ENCODE results near the gene LRCH1.

Gene LRCH1

DNA sequence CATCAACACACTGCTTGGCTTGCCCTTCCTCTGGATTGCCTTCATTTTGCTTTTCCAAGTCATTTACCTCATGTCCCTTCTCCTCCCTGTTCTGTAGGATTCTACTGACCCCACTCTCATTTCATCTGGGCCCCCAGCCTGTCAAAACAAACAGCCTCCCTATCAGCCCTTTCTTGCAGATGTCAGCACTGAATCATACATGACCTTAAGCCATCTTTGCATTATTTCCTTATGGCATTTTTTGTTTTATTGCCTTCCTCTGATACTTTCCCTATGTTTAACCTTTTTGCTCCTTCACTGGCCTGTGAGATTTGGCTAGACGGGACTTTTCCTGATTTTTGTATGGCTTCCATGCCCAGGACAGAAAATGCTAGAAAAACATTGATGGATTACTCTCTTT is 8.7 kb downstream of the LRCH1 start:
- no peak for DNase-seq (ENCODE audit: low read depth in 2 of 2)

DNA sequence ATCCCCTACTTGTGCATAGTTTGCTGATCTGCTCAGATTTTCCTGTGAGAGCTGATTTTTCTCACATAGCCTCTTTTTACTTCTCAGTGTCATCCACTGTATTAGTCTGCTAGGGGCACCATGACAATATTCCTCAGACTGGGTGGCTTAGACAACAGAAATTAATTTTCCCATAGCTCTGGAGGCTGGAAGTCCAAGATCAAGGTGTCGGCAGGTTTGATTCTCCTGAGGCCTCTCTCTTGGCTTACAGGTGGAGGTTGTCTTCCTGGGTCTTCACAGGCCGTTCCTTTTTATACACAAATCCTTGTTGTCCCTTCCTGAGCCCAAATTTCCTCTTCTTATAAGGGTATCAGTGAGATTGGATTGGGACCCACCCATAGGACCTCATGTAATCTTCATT is 9.2 kb downstream of the LRCH1 start:
- DNase-seq (ENCODE audit: low read depth in 2 of 2) = no peak

DNA sequence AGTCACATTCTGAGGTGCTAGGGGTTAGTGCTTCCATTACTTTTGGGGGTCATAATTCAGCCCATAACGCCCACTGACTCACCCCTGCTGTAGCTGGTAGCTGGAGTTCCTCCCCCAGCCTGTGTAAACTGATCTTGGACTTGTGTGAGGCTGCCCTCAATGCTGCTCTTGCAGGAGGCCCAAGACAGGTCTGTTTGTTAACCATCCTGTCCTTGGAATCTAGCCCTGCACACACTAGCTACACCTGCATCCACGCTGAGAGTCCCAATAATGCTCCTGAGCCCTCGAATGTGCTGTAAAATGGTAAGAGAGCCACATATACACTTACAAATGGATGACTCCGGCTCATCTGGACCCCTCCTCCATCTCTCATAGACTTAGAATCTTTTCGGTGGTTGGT is 9.6 kb downstream of the LRCH1 start:
- no peak for DNase-seq (ENCODE audit: low read depth in 2 of 2)

DNA sequence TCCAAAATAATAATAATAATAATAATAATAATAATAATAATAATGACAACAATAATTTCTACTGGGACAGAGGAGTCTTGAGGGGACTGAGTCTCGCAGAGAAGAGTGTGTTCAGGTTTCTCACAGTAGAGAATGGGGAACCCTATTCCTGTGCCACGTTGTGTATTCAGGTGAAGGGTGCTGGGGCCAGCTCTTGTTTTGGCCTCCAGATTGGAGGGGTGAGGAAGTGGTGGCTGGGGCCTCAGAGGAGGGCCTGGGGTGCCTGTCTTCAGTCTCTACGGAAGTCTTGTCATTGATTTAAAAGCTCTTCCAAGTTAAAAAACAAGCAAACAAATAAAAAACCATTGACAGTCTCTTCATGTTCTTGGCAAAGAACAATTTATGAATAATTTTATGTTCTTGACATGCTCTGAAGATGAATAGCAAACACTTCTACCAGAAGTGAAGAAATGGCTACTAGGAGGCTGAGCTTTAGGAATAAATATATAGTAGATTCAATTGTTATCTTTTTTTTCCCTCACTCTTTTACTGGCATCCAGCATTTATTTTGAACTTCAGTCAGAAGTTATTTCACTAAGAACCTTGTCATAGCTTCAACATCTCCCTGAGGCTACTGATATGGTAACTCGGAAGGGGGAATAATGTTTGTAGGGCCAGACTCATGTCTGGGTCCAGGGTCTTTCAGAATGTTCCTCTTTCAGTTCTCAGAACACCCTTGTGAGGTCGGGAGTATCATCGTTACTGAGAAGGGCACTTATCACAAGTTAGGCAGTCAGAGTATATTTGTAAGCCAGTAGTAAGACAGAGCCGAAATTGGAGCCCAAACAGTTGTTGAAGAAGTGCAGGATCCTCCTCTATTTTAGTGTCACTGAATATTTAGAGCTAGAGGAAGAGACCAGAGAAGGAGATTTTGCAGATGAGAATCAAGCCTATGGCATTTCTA is 13.1 kb downstream of the LRCH1 start:
- DNase-seq (ENCODE audit: low read depth in 2 of 2) = no peak

DNA sequence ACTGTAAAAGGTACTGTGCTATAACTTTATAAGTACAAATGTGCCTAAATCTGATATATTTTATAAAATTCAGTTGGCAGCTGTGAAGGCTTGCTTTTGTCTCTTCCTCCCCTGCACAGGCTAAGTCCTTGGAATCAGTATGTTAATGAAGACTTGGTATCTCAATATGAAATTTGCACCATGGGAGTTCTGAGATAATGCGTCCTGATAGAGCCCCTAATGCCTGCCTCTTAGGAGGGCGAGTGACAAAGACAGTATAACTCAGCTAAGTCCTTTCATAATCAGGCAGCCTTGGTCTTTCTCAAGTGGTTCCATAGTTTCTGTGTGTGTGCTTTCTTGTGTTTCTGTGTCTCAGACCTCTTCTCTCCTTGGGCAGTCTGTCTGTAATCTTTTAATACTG is 14.7 kb downstream of the LRCH1 start:
- DNase-seq (ENCODE audit: low read depth in 2 of 2) = no peak

DNA sequence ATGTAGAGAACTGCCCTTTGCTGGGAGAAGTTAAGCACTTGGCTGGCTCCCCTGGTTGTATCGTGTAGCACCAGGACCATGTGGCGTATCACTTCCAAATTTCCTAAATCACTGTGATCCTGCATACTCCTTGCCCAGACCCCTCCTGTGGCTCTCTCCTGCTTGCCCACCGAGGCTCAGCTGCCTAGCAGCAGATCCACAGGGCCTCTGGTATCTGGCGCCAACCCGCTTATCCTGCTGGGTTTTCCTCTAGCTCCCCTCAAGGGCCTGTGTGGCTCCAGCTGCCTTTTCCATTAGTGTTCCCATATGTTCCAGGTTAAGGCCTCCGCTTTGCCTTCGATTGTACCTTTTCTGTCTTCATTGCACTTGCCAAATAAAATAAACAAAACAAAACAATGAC is 16.5 kb downstream of the LRCH1 start:
- no peak for DNase-seq (ENCODE audit: low read depth in 2 of 2)

DNA sequence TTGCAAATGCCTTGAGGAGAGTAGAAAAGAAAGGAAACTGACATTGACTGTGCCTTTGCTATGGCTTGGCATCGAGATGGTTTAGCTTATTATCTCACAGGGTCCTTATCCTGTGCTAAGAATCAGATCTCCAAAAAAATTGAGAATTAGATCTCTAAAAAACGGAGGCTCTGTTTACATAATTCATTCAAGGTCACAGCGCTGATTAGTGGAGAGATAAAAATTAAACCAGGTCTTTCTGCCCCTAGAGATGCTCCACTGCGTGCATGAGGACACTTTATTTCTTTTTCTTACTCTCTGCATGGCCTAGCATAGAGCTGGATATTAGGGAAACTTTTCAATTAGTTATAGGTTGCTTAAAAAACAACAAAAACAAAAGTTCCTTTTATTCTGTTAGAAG is 17.3 kb downstream of the LRCH1 start:
- DNase-seq (ENCODE audit: low read depth in 2 of 2) = no peak

DNA sequence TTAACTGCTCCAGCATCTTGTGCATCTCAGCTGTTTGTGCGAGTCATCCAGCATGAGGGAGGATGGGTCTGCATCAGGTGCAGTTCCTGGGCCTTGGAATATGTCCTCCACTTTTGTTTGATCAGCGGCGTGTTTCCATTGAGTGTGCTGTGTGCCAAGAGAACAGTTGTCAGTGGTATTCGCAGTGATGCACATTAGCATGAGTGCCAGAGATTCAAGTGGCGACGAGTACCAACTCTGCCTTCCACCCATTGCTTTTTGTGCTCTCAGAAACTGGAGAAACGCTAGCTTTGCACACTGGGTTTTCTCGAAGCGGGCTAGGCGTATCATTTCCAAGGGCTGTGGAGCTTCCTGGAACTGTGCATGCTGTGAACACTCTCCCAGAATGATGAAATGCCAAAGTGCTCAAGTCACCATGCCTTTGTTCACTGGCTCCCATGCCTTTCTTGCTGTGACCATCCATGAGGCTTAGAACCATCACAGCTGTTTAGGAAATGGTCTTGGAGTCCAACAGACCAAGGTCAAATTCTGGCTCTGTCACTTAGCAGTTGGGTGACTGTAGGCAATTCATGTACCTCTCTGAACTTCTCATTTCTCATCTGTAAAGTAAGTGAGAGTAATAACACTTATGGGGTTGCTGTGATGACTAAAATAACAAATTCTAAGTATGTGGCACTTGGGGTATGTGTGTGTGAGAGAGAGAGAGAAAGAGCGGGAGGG is 18.4 kb downstream of the LRCH1 start:
- DNase-seq (ENCODE audit: low read depth in 2 of 2) = no peak

DNA sequence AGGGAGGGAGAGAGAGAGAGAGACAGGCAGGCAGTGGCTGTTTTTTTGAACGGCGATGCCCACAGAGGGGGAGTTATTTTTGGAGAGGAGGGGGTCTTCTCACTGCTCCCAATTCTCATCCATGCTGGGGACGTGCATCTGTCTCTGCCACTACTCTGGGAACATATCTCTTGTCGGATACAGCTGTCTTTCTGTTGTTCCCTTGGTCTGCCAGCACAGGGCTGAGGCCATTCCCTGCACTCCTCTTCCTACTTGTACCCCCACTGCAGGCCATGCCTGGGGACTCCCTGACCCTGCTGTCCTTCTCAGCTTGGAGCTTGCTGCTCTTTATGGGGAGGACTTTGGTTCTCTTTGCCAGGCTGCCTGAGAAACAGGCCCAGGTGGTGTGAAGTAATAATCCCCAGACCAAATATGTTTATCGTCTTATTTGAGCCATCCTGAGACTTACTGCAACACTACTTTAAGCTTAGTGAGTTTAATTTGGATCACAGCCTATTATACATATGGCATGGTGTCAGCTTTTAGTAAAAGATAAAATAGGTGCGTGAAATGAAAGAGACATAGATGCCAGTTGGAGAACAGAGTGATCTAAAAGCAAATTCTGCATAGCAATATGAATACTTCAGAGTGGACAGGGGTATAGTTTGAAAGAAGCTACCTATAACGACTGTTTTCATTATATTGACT is 19.1 kb downstream of the LRCH1 start:
- no peak for DNase-seq (ENCODE audit: low read depth in 2 of 2)

DNA sequence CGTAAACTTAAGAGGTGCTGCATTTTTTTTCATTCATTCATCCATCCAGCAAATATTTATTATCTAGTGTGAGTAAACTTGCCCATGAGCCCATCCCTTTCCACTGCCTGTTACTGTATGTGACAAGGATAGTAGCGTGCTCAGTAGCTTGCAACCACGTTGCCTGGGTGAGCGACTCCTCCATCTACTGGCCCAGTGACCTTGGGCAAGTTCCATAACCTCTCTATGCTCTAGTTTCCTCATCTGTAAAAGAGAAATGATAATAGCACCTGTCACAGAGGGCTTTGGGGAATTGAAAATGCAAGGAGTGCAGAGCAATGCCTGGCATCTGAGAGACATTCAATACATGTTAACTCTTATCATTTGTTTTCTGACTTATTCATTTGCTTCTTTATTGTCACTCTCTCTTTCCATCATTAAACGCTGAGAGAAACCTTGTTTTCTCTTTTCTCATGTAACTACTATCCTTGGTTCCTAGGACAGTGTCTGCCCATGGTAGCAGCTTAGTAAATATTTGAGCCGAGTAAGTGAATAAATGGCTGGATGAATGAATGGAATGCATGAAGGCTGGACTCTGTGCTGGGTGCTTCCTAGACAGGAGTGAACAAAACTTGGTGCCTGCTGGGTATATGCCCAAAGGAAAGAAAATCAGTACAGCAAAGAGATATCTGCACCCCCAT is 19.9 kb downstream of the LRCH1 start:
- DNase-seq (ENCODE audit: low read depth in 2 of 2) = no peak

DNA sequence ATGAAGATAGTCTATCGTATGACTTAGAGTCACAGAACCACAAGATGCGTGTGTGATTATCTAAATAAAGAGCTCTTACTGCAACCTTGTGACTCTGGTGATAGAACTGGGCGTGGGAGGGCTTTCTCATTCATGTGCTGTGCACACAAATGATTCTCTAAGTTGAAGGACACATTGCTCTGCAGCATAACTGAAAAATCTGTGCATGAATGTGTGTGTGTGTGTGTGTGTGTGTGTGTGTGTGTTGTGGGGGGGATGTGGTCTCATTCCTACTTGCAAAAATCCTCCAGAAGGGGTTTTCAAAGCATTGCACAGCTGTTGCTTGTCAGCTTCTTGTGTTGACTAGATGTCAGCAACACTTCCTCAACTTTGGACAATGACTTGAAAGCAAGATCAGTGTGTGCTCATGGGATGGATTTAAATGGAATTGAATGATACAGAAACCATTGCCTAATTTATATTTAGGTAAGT is 22.4 kb downstream of the LRCH1 start:
- DNase-seq (ENCODE audit: low read depth in 2 of 2) = no peak

DNA sequence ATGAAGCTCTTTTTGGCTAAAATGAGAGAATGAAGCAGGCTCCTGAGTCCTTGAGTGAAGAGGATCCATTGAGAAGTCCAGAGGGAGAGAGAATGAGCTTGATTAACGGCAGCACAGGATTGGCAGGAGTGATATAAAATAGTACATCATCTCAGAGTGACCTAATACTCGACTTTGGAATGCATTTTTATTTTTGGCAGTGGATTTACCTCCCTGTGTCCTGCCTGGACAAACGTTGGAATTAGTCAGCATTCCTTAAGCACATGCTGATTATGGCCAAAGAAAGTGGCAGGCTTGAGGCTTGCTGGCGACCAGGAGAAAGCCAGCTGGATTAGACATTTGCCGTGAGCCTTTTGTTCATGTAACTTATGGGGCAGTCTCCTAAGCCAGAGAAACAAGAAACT is 22.9 kb downstream of the LRCH1 start:
- DNase-seq (ENCODE audit: low read depth in 2 of 2) = no peak

DNA sequence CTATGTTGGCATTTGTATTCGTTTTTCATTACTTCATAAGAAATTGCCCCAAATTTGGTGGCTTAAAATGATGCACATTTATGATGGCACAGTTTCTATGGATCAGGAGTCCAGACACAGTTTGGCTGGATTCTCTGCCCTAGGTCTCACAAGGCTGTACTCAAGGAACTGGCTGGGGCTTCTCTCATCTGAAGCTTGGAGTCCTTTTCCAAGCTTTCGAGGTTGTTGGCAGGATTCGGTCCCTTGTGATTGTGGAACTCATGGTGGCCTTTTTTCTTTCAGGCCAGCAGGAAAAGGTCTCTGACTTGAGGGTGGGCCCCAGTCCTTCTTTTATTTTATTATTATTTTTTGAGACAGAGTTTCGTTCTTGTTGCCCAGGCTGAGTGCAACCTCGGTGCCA is 23.8 kb downstream of the LRCH1 start:
- no peak for DNase-seq (ENCODE audit: low read depth in 2 of 2)

DNA sequence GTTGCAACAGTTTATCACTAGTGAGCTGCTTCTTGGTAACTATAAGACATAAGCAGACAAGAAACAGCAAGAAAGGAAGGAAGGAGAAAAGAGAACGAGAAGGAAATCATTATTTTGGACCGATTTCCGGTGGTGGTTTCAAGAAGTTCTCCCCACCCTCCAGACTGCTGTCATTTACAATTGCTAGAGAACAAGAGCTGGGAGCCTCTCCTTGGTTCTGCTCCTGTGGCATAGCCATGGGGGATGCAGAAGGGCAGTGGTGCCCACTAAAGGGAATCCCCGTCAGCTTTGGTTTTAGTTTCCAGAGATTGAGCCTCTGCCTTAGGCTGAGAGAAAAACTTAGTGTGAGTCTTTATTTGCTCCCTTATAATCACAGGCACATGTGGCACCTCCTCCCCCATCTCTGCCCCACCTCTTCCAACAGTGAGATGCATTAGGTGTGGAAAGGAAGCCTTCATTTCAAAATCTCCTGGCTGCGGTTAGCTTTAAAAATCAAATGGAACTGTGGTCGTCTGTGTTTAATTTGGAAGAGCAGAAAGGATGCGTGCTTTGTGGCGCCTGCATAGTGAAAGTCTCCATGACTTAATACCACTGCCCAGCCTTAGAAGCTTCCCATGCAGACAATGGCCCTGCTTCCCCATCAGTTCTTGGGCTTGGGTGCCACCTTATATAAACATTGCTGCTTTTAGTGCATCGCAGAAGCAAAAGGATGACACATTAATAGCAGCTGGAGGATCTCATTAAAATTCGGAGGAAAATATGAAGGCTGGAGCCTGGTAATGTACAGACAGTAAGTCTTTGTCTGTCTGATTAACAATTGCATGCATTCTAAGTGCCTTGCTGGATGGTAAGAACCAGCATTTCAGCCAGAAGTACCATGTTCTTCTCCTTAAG is 25.0 kb downstream of the LRCH1 start:
- DNase-seq (ENCODE audit: low read depth in 2 of 2) = no peak

DNA sequence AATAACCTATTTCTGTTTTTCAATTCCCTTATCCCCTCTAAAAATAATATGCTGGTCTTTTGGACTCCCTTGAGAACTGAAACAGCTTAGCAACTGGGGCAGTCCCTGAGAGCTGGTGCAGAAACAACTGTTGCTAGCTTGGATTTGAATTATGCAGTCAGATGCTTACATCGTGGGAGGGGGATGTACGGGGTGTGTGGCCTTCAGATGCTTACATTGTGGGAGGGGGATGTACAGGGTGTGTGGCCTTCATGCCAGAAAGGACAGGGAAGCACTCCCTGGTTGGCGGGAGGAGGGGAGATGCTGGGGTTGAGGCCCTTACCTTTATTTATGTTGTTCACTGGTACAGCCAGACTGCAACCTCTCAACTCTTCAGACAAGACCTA is 25.6 kb downstream of the LRCH1 start:
- no peak for DNase-seq (ENCODE audit: low read depth in 2 of 2)

DNA sequence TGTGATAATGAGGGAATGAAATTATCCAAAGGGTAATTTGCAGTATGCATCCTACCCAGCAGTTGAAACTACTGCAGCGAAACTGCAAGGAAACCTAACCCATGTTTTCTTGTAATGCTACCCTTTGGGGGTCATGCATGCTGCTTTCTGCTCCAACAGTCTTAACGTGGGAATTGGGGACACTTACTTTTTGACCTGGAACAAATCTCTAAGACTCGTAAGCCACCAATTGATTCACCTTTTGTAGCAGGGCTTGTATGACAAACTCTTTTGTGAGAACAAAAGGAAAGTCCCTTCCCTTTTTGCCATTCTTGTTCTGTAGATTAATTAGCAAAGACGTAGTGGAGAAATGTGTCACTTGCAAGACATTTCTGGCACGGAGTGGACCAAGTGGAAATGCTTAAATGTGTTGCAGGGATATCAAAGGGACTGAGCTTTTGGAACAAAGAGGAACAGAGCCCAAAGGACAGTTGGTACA is 27.4 kb downstream of the LRCH1 start:
- no peak for DNase-seq (ENCODE audit: low read depth in 2 of 2)

DNA sequence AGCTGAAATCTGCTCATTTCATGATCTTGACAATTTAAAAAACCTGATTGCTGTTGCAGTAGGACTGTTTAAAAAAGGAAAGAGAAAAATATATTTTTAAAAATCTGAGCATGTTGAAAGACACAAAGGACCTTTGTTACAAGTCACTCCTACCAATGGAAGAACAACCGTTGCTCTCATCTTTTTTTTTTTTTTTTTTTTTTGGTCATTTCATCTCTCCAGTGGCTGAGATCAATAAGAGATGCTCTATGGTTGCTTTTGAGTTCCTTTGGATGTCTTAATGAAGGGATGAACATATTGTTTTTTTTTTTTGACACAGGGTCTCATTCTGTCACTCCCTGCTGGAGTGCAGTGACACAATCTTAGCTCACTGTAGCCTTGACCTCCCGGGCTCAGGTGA is 29.2 kb downstream of the LRCH1 start:
- DNase-seq (ENCODE audit: low read depth in 2 of 2) = no peak

DNA sequence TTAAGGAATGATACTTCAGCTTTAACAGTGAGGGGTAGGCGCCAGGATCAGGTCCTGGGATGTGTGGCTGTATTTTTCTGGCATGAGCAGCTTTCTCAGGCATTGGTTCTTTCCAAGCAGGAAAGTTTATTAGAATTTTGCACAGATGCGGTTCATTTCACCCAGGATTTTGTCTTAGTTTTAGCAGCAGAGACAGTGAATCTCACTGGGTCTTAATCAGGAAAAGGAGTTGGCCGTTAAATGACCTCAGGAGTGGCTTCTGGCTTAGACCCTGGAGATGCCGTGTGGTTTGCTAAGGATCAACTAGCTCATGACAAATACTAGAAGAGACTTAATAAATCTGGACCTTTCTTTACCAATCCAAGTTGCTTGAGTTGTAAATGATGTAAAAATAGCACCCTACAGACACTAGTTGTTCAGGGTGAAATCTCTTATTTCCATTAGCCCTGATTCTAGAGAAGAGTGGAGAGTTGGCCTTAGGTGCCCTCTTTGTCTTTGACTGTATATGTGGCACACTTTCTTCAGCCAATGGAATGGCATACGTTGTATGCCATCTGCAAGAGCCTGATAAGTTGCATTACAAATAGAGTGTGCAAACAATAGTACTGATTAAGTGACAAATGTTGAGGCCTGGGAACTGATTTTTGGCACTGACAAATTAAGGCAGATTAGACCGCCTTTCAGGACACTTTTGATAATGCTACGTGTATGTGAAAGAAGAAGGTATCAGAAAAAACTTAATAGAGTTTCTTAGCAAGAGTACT is 34.0 kb downstream of the LRCH1 start:
- no peak for DNase-seq (ENCODE audit: low read depth in 2 of 2)

DNA sequence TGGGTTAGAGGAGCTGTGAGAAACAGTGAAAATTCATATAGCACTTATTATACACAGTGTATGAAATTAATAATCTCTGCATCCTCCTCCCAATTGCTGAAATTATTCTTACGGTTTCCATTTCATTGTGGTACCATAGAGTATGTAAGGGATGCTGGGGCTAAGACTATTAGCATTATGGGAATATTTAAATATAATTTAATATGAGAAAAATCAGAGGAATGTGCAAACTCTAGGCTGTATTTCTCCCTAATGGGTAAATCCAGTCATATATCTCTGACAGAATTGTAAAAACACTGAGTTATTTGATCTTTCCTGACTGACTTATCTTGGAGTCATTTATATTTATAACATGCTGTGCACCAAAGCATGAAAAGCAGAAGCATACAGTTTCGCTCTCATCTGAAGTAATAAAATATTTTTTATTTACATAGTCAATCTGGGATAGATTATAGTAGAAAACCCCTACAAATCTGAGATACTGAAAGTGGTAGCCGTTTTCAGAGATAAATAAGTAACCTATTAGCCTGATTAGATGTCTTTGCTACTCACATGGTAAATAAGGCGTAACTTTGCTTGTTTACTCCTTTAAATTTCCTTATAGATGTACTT is 34.9 kb downstream of the LRCH1 start:
- DNase-seq (ENCODE audit: low read depth in 2 of 2) = no peak

DNA sequence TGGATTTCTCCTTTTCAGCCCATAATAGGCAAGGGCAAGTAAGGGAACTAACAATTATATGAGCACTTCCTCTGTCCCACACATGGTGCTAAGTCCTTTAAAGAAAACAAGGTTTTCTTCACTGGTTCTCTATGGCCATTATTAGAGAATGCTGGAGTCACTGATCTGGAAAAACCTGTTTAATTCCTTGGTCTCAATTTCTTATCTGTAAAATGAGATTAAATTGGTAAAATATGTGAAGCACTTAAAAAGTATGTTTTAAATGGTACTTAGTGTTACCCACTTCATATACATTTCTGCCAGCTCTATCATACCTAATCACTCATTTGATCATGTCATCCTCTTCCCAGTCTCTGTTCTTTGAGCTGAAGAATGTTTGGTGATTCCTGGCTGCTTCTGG is 39.4 kb downstream of the LRCH1 start:
- DNase-seq (ENCODE audit: low read depth in 2 of 2) = no peak
